H1 (cell line): Measurements from ENCODE around the gene HABP2. TPM values are rescaled to one million over a fixed set of nuclear protein-coding genes. Genes with fewer than 3 reads are reported as not detected.

Experiments used
- CTCF ChIA-PET: fragments of 300-600 bp; sonication (Branson Sonifier 250); formaldehyde crosslinking; loops from one replicate; lab custom pipeline; 2021; ENCODE audit not compliant: partially characterized antibody; lab: Charles Lee
- POLR2A ChIA-PET: fragments of 300-600 bp; sonication (Branson Sonifier 250); formaldehyde crosslinking; loops from one replicate; lab custom pipeline; 2021; ENCODE audit warnings: inconsistent platforms; ENCODE audit not compliant: partially characterized antibody; lab: Charles Lee
- DNase-seq, 2 experiments: peaks; one replicate each; pipeline versions ENCODE4 v3.0.0 to v3.0.0-alpha.2; 2010 to 2022; ENCODE audit warnings: low spot score in 2 of 2, low read depth in 1 of 2, mixed read lengths in 1 of 2
- FAIRE-seq: peaks from 2 replicates; lab custom pipeline; 2011; peaks lifted over from hg19 to GRCh38; lab: Jason Lieb, UNC
- H2AFZ ChIP-seq: 2 replicates; pipeline ENCODE4 v1.8.1; 2012; ENCODE audit warnings: low read length, inconsistent platforms
- H2AK5ac ChIP-seq: 2 replicates; pipeline ENCODE4 v1.6.1; 2013; ENCODE audit warnings: low read depth, low read length
- H2BK120ac ChIP-seq: replicated peaks from 2 replicates; pipeline ENCODE3; 2013; ENCODE audit warnings: low read depth, low read length, inconsistent platforms
- H2BK12ac ChIP-seq: 2 replicates; pipeline ENCODE4 v1.6.1; 2013; ENCODE audit warnings: low read depth, low read length
- H2BK15ac ChIP-seq: 2 replicates; pipeline ENCODE4 v1.6.1; 2013; ENCODE audit warnings: low read length
- H2BK20ac ChIP-seq: 2 replicates; pipeline ENCODE4 v1.6.1; 2013; ENCODE audit warnings: low read length
- H2BK5ac ChIP-seq: 2 replicates; pipeline ENCODE4 v1.6.1; 2013; ENCODE audit warnings: low read depth, low read length
- H3K14ac ChIP-seq: 2 replicates; pipeline ENCODE4 v1.6.1; 2013; ENCODE audit warnings: inconsistent platforms; ENCODE audit not compliant: insufficient read length
- H3K18ac ChIP-seq: 2 replicates; pipeline ENCODE4 v1.6.1; 2013; ENCODE audit warnings: low read length; ENCODE audit errors: extremely low read depth
- H3K23ac ChIP-seq: 2 replicates; pipeline ENCODE4 v1.6.1; 2013; ENCODE audit warnings: inconsistent platforms; ENCODE audit not compliant: insufficient read length
- H3K23me2 ChIP-seq: 2 replicates; pipeline ENCODE4 v1.6.1; 2013; ENCODE audit warnings: low read depth, low read length
- H3K27ac ChIP-seq: 2 replicates; pipeline ENCODE4 v1.6.1; 2011; ENCODE audit warnings: low read depth, low read length, inconsistent platforms
- H3K27me3 ChIP-seq, 4 experiments: replicated peaks in 1 of 4; 1 replicate in 1 of 4; 2 replicates in 3 of 4; pipeline versions ENCODE4 v1.6.1 to v1.8.1; 2011 to 2013; ENCODE audit warnings: low read length in 3 of 4, mild to moderate bottlenecking in 3 of 4, inconsistent platforms in 2 of 4, mixed read lengths in 2 of 4, moderate library complexity in 1 of 4; ENCODE audit not compliant: control insufficient read depth in 3 of 4, insufficient read depth in 3 of 4; ENCODE audit errors: extremely low read depth in 1 of 4
- H3K36me3 ChIP-seq, 4 experiments: 2 replicates each; pipeline versions ENCODE4 v1.6.1 to v1.8.1; 2011 to 2013; ENCODE audit warnings: mild to moderate bottlenecking in 4 of 4, low read length in 3 of 4, moderate library complexity in 2 of 4, control low read depth in 1 of 4, inconsistent platforms in 1 of 4; ENCODE audit not compliant: insufficient read depth in 4 of 4, control insufficient read depth in 2 of 4
- H3K4ac ChIP-seq: replicated peaks from 2 replicates; pipeline ENCODE3; 2013; ENCODE audit warnings: low read length, low read depth, mixed read lengths, inconsistent platforms; ENCODE audit not compliant: insufficient read length
- H3K4me1 ChIP-seq, 4 experiments: replicated peaks in 1 of 4; 1 replicate in 1 of 4; 2 replicates in 3 of 4; pipeline versions ENCODE4 v1.6.1 to v1.8.1; 2011 to 2013; ENCODE audit warnings: low read length in 3 of 4, inconsistent platforms in 2 of 4, mixed read lengths in 1 of 4; ENCODE audit not compliant: insufficient read depth in 4 of 4, control insufficient read depth in 3 of 4
- H3K4me2 ChIP-seq, 2 experiments: 2 replicates each; pipeline versions ENCODE4 v1.6.1 to v1.8.1; 2011 to 2013; ENCODE audit warnings: low read depth in 2 of 2, low read length in 2 of 2, control low read depth in 1 of 2, inconsistent platforms in 1 of 2, mild to moderate bottlenecking in 1 of 2; ENCODE audit not compliant: insufficient read depth in 1 of 2
- H3K4me3 ChIP-seq, 4 experiments: fragments of 200-600, 300-600 bp in 1 of 4; sonication (generic), shearing (Covaris generic), sonication (Bioruptor Twin) in 1 of 4; 2 replicates each; pipeline versions ENCODE4 v1.5.1 to v1.8.1; 2011 to 2016; ENCODE audit warnings: low read length in 4 of 4, low read depth in 3 of 4, control low read depth in 2 of 4, inconsistent platforms in 2 of 4, mild to moderate bottlenecking in 2 of 4, mixed read lengths in 1 of 4, moderate library complexity in 1 of 4; ENCODE audit not compliant: insufficient read depth in 2 of 4; ENCODE audit errors: extremely low read depth in 1 of 4
- H3K56ac ChIP-seq: replicated peaks from 2 replicates; pipeline ENCODE3; 2013; ENCODE audit warnings: low read depth, mild to moderate bottlenecking, mixed read lengths, low read length, inconsistent platforms; ENCODE audit not compliant: insufficient read length
- H3K79me1 ChIP-seq: 2 replicates; pipeline ENCODE4 v1.6.1; 2013; ENCODE audit warnings: low read depth, low read length, control low read depth
- H3K79me2 ChIP-seq, 2 experiments: 2 replicates each; pipeline versions ENCODE4 v1.6.1 to v1.8.1; 2012 to 2013; ENCODE audit warnings: low read length in 2 of 2, mild to moderate bottlenecking in 2 of 2, inconsistent platforms in 1 of 2; ENCODE audit not compliant: insufficient read depth in 2 of 2, control insufficient read depth in 1 of 2
- H3K9ac ChIP-seq, 4 experiments: replicated peaks in 1 of 4; 1 replicate in 1 of 4; 2 replicates in 3 of 4; pipeline versions ENCODE4 v1.6.1 to v1.8.1; 2011 to 2013; ENCODE audit warnings: low read depth in 3 of 4, low read length in 3 of 4, control low read depth in 2 of 4, mild to moderate bottlenecking in 2 of 4, moderate library complexity in 2 of 4, inconsistent platforms in 1 of 4; ENCODE audit errors: extremely low read depth in 1 of 4
- H3K9me3 ChIP-seq, 2 experiments: 2 replicates each; pipeline versions ENCODE4 v1.6.1 to v1.8.1; 2012 to 2013; ENCODE audit warnings: mild to moderate bottlenecking in 2 of 2, moderate library complexity in 2 of 2, control low read depth in 1 of 2, inconsistent platforms in 1 of 2, low read depth in 1 of 2, low read length in 1 of 2, mixed read lengths in 1 of 2; ENCODE audit not compliant: insufficient read depth in 2 of 2
- H4K20me1 ChIP-seq, 2 experiments: replicated peaks in 1 of 2; 2 replicates each; pipeline versions ENCODE3 to v1.8.1; 2011 to 2013; ENCODE audit warnings: inconsistent platforms in 2 of 2, low read length in 2 of 2, mild to moderate bottlenecking in 1 of 2; ENCODE audit not compliant: insufficient read depth in 2 of 2, control insufficient read depth in 1 of 2
- H4K5ac ChIP-seq: 2 replicates; pipeline ENCODE4 v1.6.1; 2013; ENCODE audit warnings: low read length, low read depth, mixed read lengths, inconsistent platforms; ENCODE audit not compliant: insufficient read length
- H4K8ac ChIP-seq: 2 replicates; pipeline ENCODE4 v1.8.0; 2013; ENCODE audit warnings: mild to moderate bottlenecking, moderate library complexity, low read length, inconsistent platforms; ENCODE audit not compliant: insufficient read depth; ENCODE audit errors: extremely low read depth
- H4K91ac ChIP-seq: replicated peaks from 2 replicates; pipeline ENCODE3; 2013; ENCODE audit warnings: low read length, mixed read lengths, inconsistent platforms; ENCODE audit not compliant: insufficient read length
- ATF3 ChIP-seq: IDR thresholded peaks from 2 replicates; pipeline ENCODE4 v1.6.1; 2011; ENCODE audit warnings: low read depth, mild to moderate bottlenecking, low read length; ENCODE audit not compliant: insufficient read depth
- BCL11A ChIP-seq, 2 experiments: IDR thresholded peaks; one replicate each; pipeline ENCODE4 v1.6.1; 2011; ENCODE audit warnings: low read depth in 2 of 2, low read length in 2 of 2, mild to moderate bottlenecking in 2 of 2
- CBX8 ChIP-seq: fragments of 300-800, 300-1000 bp; sonication (generic); IDR thresholded peaks from 2 replicates; pipeline ENCODE4 v1.7.1; 2016; ENCODE audit warnings: low read depth, low read length, borderline replicate concordance
- SIRT6 ChIP-seq: IDR thresholded peaks from one replicate; pipeline ENCODE4 v1.7.1; 2012; ENCODE audit warnings: low read length, inconsistent platforms
- WGBS, 2 experiments: shearing (Covaris generic) in 1 of 2; methylation state at CpG; one replicate each; pipeline versions ENCODE4 v1.1.6 to v1.1.7; 2013 to 2015; ENCODE audit warnings: low lambda C conversion rate in 2 of 2, mixed read lengths in 2 of 2, inconsistent platforms in 1 of 2, low coverage in 1 of 2, missing lambda C conversion rate in 1 of 2; ENCODE audit not compliant: insufficient replicate concordance in 2 of 2, insufficient coverage in 1 of 2, insufficient read length in 1 of 2; ENCODE audit errors: extremely low coverage in 1 of 2, missing lambda C conversion rate in 1 of 2; 5-methylcytosine and 5-hydroxymethylcytosine counted together
- polyA plus RNA-seq, 7 experiments: library from polyadenylated mRNA; depleted of rRNA in 3 of 7; stranded (reverse) in 5 of 7; unstranded in 2 of 7; fragments of >200 nt in 5 of 7; fragments of 200-250 nt in 2 of 7; gene quantifications; 1 replicate in 5 of 7; 2 replicates in 1 of 7; 4 replicates in 1 of 7; pipeline versions ENCODE4 v1.2.1 to v1.2.3, GENCODE V29; 2011 to 2013; ENCODE audit warnings: missing spikeins in 2 of 7, mixed read lengths in 2 of 7
- total RNA-seq: library from RNA; stranded (reverse); fragmentation: NEBNext Ultra II Directional; extraction: Animal tissue kit (Norgen Biotek cat#: 25700); gene quantifications from 2 replicates; pipeline ENCODE4 v1.2.1, GENCODE V29; 2021

The HABP2 gene
- total and polyA plus RNA-seq, 2 of the 8 experiments (the other 6 are each of a cell fraction or from before 2014, with no cell fraction given): not detected

GRCh38 chr10:113547426-113547825 lies 5.4 kb upstream of the HABP2 start:
- Histone ChIP-seq H3K14ac (no peak overlapping the region), H3K4me2 (no peak overlapping the region)
- TF ChIP-seq ATF3 (no peak), SIRT6 (no peak), BCL11A (IDR thresholded peaks at IDR 0.05; ENCODE audit: low read depth in 2 of 2, low read length in 2 of 2) (no peak), CBX8 (no peak)
- TF ChIP-seq, all 59 proteins: peak for 0
- H4K91ac ChIP-seq: no peak overlapping the region
- no peak overlapping the region for H3K9ac ChIP-seq
- no peak overlapping the region for H2AFZ ChIP-seq
- ChIA-PET POLR2A (no interaction called here), CTCF (interaction anchor here (1.2 to 2.5 kb wide), 3 partner anchors 10 to 27 kb away, joined by 5 to 9 read pairs (median 8); no protein-coding TSS in a partner anchor)
- no peak overlapping the region for H2BK5ac ChIP-seq
- H3K9me3 ChIP-seq: no peaks in the 10 kb centered on the region
- DNase-seq (no peak), FAIRE-seq (no peak)
- H2BK120ac ChIP-seq: no peak overlapping the region
- no peaks in the 10 kb centered on the region for H3K36me3 ChIP-seq
- no peak overlapping the region for H2BK12ac ChIP-seq
- H3K18ac ChIP-seq: no peak overlapping the region
- peaks cover 0 to 2% of the 10 kb centered on the region in 2 experiments for H4K20me1 ChIP-seq
- no peak overlapping the region for H2BK20ac ChIP-seq
- no peaks in the 10 kb centered on the region for H3K23me2 ChIP-seq
- WGBS, 2 experiments: 96% methylated on average over 2 of the region's 2 CpGs; no CpG with 5 or more reads in 1 of the 2 experiments
- no peaks in the 10 kb centered on the region for H3K4me1 ChIP-seq
- no peak overlapping the region for H4K5ac ChIP-seq
- H3K4me3 ChIP-seq: no peak overlapping the region
- H3K56ac ChIP-seq: no peak overlapping the region
- no peak overlapping the region for H3K27ac ChIP-seq
- H3K27me3 ChIP-seq: peaks cover 3 to 19% (median 12%) of the 10 kb centered on the region in 4 experiments; a peak in 5 of 7 replicates
- no peak overlapping the region for H4K8ac ChIP-seq
- H2AK5ac ChIP-seq: no peak overlapping the region
- no peaks in the 10 kb centered on the region for H3K79me2 ChIP-seq
- no peak overlapping the region for H2BK15ac ChIP-seq
- no peaks in the 10 kb centered on the region for H3K79me1 ChIP-seq
- H3K4ac ChIP-seq: no peak overlapping the region
- H3K23ac ChIP-seq: no peak overlapping the region
